Measurements from ENCODE around the gene ZNRF2. TPM values are rescaled to one million over a fixed set of nuclear protein-coding genes. Genes with fewer than 3 reads are reported as not detected.
"Not testable (repeated sequence)": the region's sequence is repeated elsewhere in the genome, so short reads cannot be mapped to it uniquely, and the experiment has no call there.

ZNRF2 gene
- total RNA-seq, 1 donor from 2014 or later, result 10.2 TPM

- Mint-ChIP-seq H3K9me3 (no peaks in the 10 kb centered on the region), H3K27me3 (ENCODE audit: low read depth) (no peaks in the 10 kb centered on the region), H3K4me3 (ENCODE audit: low read depth) (no peak overlapping the region), H3K4me1 (ENCODE audit: low read depth) (peaks cover 13% of the 10 kb centered on the region), H3K36me3 (ENCODE audit: low read depth) (no peaks in the 10 kb centered on the region), H3K27ac (no peak overlapping the region)
- intact Hi-C loops (cut with micrococcal nuclease), result no loop called here
- DNase-seq (ENCODE audit: low spot score), result no peak
These were observed 32.6 kb upstream of the ZNRF2 start for GRCh38 chr7:30251708-30252329.

- H3K4me3 Mint-ChIP-seq (ENCODE audit: low read depth), result no peak overlapping the region
- DNase-seq (ENCODE audit: low spot score), result no peak
- H3K27me3 Mint-ChIP-seq (ENCODE audit: low read depth), result no peaks in the 10 kb centered on the region
- peaks cover 13% of the 10 kb centered on the region for H3K4me1 Mint-ChIP-seq (ENCODE audit: low read depth)
- H3K9me3 Mint-ChIP-seq, result no peaks in the 10 kb centered on the region
- no peaks in the 10 kb centered on the region for H3K36me3 Mint-ChIP-seq (ENCODE audit: low read depth)
- no peak overlapping the region for H3K27ac Mint-ChIP-seq
- intact Hi-C loops (cut with micrococcal nuclease), result no loop called here
These were observed 31.3 kb upstream of the ZNRF2 start for GRCh38 chr7:30252885-30253795.

GRCh38 chr7:30253796-30254165 lies 30.6 kb upstream of the ZNRF2 start:
- no peaks in the 10 kb centered on the region for H3K9me3 Mint-ChIP-seq
- intact Hi-C loops (cut with micrococcal nuclease), result no loop called here
- DNase-seq (ENCODE audit: low spot score), result no peak
- H3K27ac Mint-ChIP-seq, result no peak overlapping the region
- peaks cover 13% of the 10 kb centered on the region for H3K4me1 Mint-ChIP-seq (ENCODE audit: low read depth)
- H3K27me3 Mint-ChIP-seq (ENCODE audit: low read depth), result no peaks in the 10 kb centered on the region
- H3K36me3 Mint-ChIP-seq (ENCODE audit: low read depth), result no peaks in the 10 kb centered on the region
- no peak overlapping the region for H3K4me3 Mint-ChIP-seq (ENCODE audit: low read depth)

GRCh38 chr7:30254248-30254647 lies 30.1 kb upstream of the ZNRF2 start:
- no peak overlapping the region for H3K4me3 Mint-ChIP-seq (ENCODE audit: low read depth)
- no peaks in the 10 kb centered on the region for H3K27me3 Mint-ChIP-seq (ENCODE audit: low read depth)
- no peak overlapping the region for H3K27ac Mint-ChIP-seq
- no peaks in the 10 kb centered on the region for H3K36me3 Mint-ChIP-seq (ENCODE audit: low read depth)
- intact Hi-C loops (cut with micrococcal nuclease), result no loop called here
- peaks cover 13% of the 10 kb centered on the region for H3K4me1 Mint-ChIP-seq (ENCODE audit: low read depth)
- H3K9me3 Mint-ChIP-seq, result no peaks in the 10 kb centered on the region
- DNase-seq (ENCODE audit: low spot score), result no peak

GRCh38 chr7:30254717-30255063 lies 29.7 kb upstream of the ZNRF2 start:
- Mint-ChIP-seq H3K27ac (no peak overlapping the region), H3K27me3 (ENCODE audit: low read depth) (no peaks in the 10 kb centered on the region), H3K4me3 (ENCODE audit: low read depth) (no peak overlapping the region), H3K4me1 (ENCODE audit: low read depth) (peaks cover 10% of the 10 kb centered on the region), H3K9me3 (no peaks in the 10 kb centered on the region), H3K36me3 (ENCODE audit: low read depth) (no peaks in the 10 kb centered on the region)
- DNase-seq (ENCODE audit: low spot score), result no peak
- intact Hi-C loops (cut with micrococcal nuclease), result no loop called here

GRCh38 chr7:30255064-30255769 lies 29.2 kb upstream of the ZNRF2 start:
- Mint-ChIP-seq H3K27ac (no peak overlapping the region), H3K27me3 (ENCODE audit: low read depth) (no peaks in the 10 kb centered on the region), H3K9me3 (no peaks in the 10 kb centered on the region), H3K4me1 (ENCODE audit: low read depth) (peaks cover 7% of the 10 kb centered on the region), H3K36me3 (ENCODE audit: low read depth) (no peaks in the 10 kb centered on the region), H3K4me3 (ENCODE audit: low read depth) (no peak overlapping the region)
- no peak for DNase-seq (ENCODE audit: low spot score)
- intact Hi-C loops (cut with micrococcal nuclease), result no loop called here

- Mint-ChIP-seq H3K9me3 (no peaks in the 10 kb centered on the region), H3K4me3 (ENCODE audit: low read depth) (no peak overlapping the region)
- intact Hi-C loops (cut with micrococcal nuclease), result no loop called here
These were observed 28.0 kb upstream of the ZNRF2 start for GRCh38 chr7:30256349-30256858.

GRCh38 chr7:30260246-30260768 lies 24.1 kb upstream of the ZNRF2 start:
- Mint-ChIP-seq H3K27me3 (ENCODE audit: low read depth) (peaks cover 1% of the 10 kb centered on the region), H3K4me3 (ENCODE audit: low read depth) (no peak overlapping the region), H3K4me1 (ENCODE audit: low read depth) (no peaks in the 10 kb centered on the region), H3K36me3 (ENCODE audit: low read depth) (no peaks in the 10 kb centered on the region), H3K9me3 (no peaks in the 10 kb centered on the region), H3K27ac (no peak overlapping the region)
- intact Hi-C loops (cut with micrococcal nuclease), result no loop called here
- no peak for DNase-seq (ENCODE audit: low spot score)

More at GRCh38 chr7:30256349-30256858, 28.0 kb upstream of the ZNRF2 start:
- Mint-ChIP-seq H3K36me3 (ENCODE audit: low read depth) (no peaks in the 10 kb centered on the region), H3K27me3 (ENCODE audit: low read depth) (no peaks in the 10 kb centered on the region), H3K4me1 (ENCODE audit: low read depth) (peaks cover 5% of the 10 kb centered on the region), H3K27ac (no peak overlapping the region)
- DNase-seq (ENCODE audit: low spot score), result no peak

GRCh38 chr7:30263090-30263710 lies 21.2 kb upstream of the ZNRF2 start:
- H3K9me3 Mint-ChIP-seq, result no peaks in the 10 kb centered on the region
- no peaks in the 10 kb centered on the region for H3K36me3 Mint-ChIP-seq (ENCODE audit: low read depth)
- no peak overlapping the region for H3K27ac Mint-ChIP-seq
- no peak overlapping the region for H3K4me3 Mint-ChIP-seq (ENCODE audit: low read depth)
- H3K4me1 Mint-ChIP-seq (ENCODE audit: low read depth), result no peaks in the 10 kb centered on the region
- intact Hi-C loops (cut with micrococcal nuclease), result no loop called here
- peaks cover 2% of the 10 kb centered on the region for H3K27me3 Mint-ChIP-seq (ENCODE audit: low read depth)
- no peak for DNase-seq (ENCODE audit: low spot score)

- Mint-ChIP-seq H3K4me1 (ENCODE audit: low read depth) (no peaks in the 10 kb centered on the region), H3K36me3 (ENCODE audit: low read depth) (no peaks in the 10 kb centered on the region), H3K9me3 (no peaks in the 10 kb centered on the region), H3K27me3 (ENCODE audit: low read depth) (peaks cover 2% of the 10 kb centered on the region), H3K4me3 (ENCODE audit: low read depth) (no peak overlapping the region), H3K27ac (no peak overlapping the region)
- intact Hi-C loops (cut with micrococcal nuclease), result no loop called here
- no peak for DNase-seq (ENCODE audit: low spot score)
These were observed 20.3 kb upstream of the ZNRF2 start for GRCh38 chr7:30264052-30264451.

- H3K9me3 Mint-ChIP-seq; intact Hi-C loops (cut with micrococcal nuclease); H3K4me1 Mint-ChIP-seq (ENCODE audit: low read depth); H3K36me3 Mint-ChIP-seq (ENCODE audit: low read depth); DNase-seq (ENCODE audit: low spot score); H3K4me3 Mint-ChIP-seq (ENCODE audit: low read depth); H3K27ac Mint-ChIP-seq; H3K27me3 Mint-ChIP-seq (ENCODE audit: low read depth): not testable (repeated sequence)
These were observed 19.2 kb upstream of the ZNRF2 start for GRCh38 chr7:30265189-30265588.

- intact Hi-C loops (cut with micrococcal nuclease), result no loop called here
- H3K27ac Mint-ChIP-seq, result no peak overlapping the region
These were observed 17.7 kb upstream of the ZNRF2 start for GRCh38 chr7:30266686-30267085.

More at GRCh38 chr7:30266686-30267085, 17.7 kb upstream of the ZNRF2 start:
- DNase-seq (ENCODE audit: low spot score), result no peak
- Mint-ChIP-seq H3K27me3 (ENCODE audit: low read depth) (peaks cover 2% of the 10 kb centered on the region), H3K4me1 (ENCODE audit: low read depth) (no peaks in the 10 kb centered on the region), H3K4me3 (ENCODE audit: low read depth) (no peak overlapping the region), H3K36me3 (ENCODE audit: low read depth) (no peaks in the 10 kb centered on the region), H3K9me3 (no peaks in the 10 kb centered on the region)
